Neural cell (in vitro differentiated cells): ENCODE data around the gene HS1BP3. TPM values are rescaled to one million over a fixed set of nuclear protein-coding genes. Genes with fewer than 3 reads are reported as not detected.
A peak's percentile ranks its signal among the peaks of the same experiment; 100 is the strongest.

ENCODE experiments used
- H2AFZ ChIP-seq: fragments of 200-600, 300-800 bp; sonication (generic), shearing (Covaris generic); 2 replicates; pipeline ENCODE4 v1.6.0; 2014; ENCODE audit warnings: low read depth, mild to moderate bottlenecking, antibody characterized with exemption, low read length, moderate library complexity
- H3F3A ChIP-seq: fragments of 200-600 bp; shearing (Covaris generic); 2 replicates; pipeline ENCODE4 v1.6.1; 2016; ENCODE audit warnings: mild to moderate bottlenecking, moderate library complexity, mixed read lengths, antibody characterized with exemption, low read length; ENCODE audit not compliant: insufficient read depth, poor library complexity, severe bottlenecking
- H3K27ac ChIP-seq: fragments of 200-600, 300-800 bp; sonication (generic), shearing (Covaris generic); 2 replicates; pipeline ENCODE4 v1.5.1; 2014; ENCODE audit warnings: mild to moderate bottlenecking, low read length, moderate library complexity
- H3K27me3 ChIP-seq: fragments of 300-800, 200-600 bp; sonication (generic), shearing (Covaris generic); 2 replicates; pipeline ENCODE4 v1.6.0; 2014; ENCODE audit warnings: mild to moderate bottlenecking, low read depth, low read length, moderate library complexity; ENCODE audit not compliant: insufficient read depth
- H3K36me3 ChIP-seq: fragments of 300-800, 200-600 bp; sonication (generic), shearing (Covaris generic); 2 replicates; pipeline ENCODE4 v1.5.1; 2014; ENCODE audit warnings: mild to moderate bottlenecking, antibody characterized with exemption, low read length, moderate library complexity; ENCODE audit not compliant: insufficient read depth
- H3K4me2 ChIP-seq: fragments of 300-800, 200-600 bp; sonication (generic), shearing (Covaris generic); 2 replicates; pipeline ENCODE4 v1.6.0; 2014; ENCODE audit warnings: mild to moderate bottlenecking, low read length
- H3K4me3 ChIP-seq: fragments of 300-800, 200-600 bp; sonication (generic), shearing (Covaris generic); 2 replicates; pipeline ENCODE4 v1.5.1; 2014; ENCODE audit warnings: mild to moderate bottlenecking, low read length, moderate library complexity
- H3K79me2 ChIP-seq: fragments of 200-600 bp; shearing (Covaris generic); replicated peaks from 2 replicates; pipeline ENCODE4 v1.6.0; 2014; ENCODE audit warnings: mild to moderate bottlenecking, low read length, moderate library complexity; ENCODE audit not compliant: insufficient read depth
- H3K9ac ChIP-seq: fragments of 300-800, 200-600 bp; sonication (generic), shearing (Covaris generic); 2 replicates; pipeline ENCODE4 v1.6.1; 2016; ENCODE audit warnings: mild to moderate bottlenecking, low read length, mixed read lengths
- H3K9me2 ChIP-seq: fragments of 200-600 bp; shearing (Covaris generic); 2 replicates; pipeline ENCODE4 v1.6.1; 2016; ENCODE audit warnings: mild to moderate bottlenecking, low read length, mixed read lengths; ENCODE audit not compliant: insufficient read depth
- H3K9me3 ChIP-seq: fragments of 200-600, 300-800 bp; sonication (generic), shearing (Covaris generic); 2 replicates; pipeline ENCODE4 v1.6.1; 2016; ENCODE audit warnings: mild to moderate bottlenecking, mixed run types, low read length, moderate library complexity, mixed read lengths
- H4K20me1 ChIP-seq: fragments of 200-600 bp; shearing (Covaris generic); 2 replicates; pipeline ENCODE4 v1.6.1; 2016; ENCODE audit warnings: mild to moderate bottlenecking, mixed run types; ENCODE audit not compliant: insufficient read depth
- EP300 ChIP-seq: fragments of 450-650 bp; conservative IDR thresholded peaks from 2 replicates; pipeline ENCODE4 v1.6.1; 2014; ENCODE audit warnings: antibody characterized with exemption, mild to moderate bottlenecking, moderate library complexity; ENCODE audit not compliant: poor library complexity, severe bottlenecking
- EZH2 ChIP-seq: fragments of 200-600, 300-800 bp; shearing (Covaris generic), sonication (generic); IDR thresholded peaks from 2 replicates; pipeline ENCODE4 v1.6.1; 2014; ENCODE audit warnings: antibody characterized with exemption, low read length, borderline replicate concordance, mild to moderate bottlenecking; ENCODE audit not compliant: insufficient read depth, poor library complexity, severe bottlenecking
- MXI1 ChIP-seq: fragments of 450-650 bp; conservative IDR thresholded peaks from 2 replicates; pipeline ENCODE4 v1.6.1; 2014; ENCODE audit warnings: antibody characterized with exemption, mild to moderate bottlenecking; ENCODE audit not compliant: poor library complexity, severe bottlenecking
- POLR2AphosphoS5 ChIP-seq: IDR thresholded peaks from 2 replicates; pipeline ENCODE4 v1.6.1; 2012
- RAD21 ChIP-seq: fragments of 450-650 bp; conservative IDR thresholded peaks from 2 replicates; pipeline ENCODE4 v1.6.1; 2014; ENCODE audit warnings: antibody characterized with exemption, mild to moderate bottlenecking, moderate library complexity
- SMC3 ChIP-seq: fragments of 450-650 bp; conservative IDR thresholded peaks from 2 replicates; pipeline ENCODE4 v1.6.1; 2014; ENCODE audit warnings: antibody characterized with exemption, mild to moderate bottlenecking, moderate library complexity; ENCODE audit not compliant: poor library complexity
- TAF1 ChIP-seq: IDR thresholded peaks from 2 replicates; pipeline ENCODE4 v1.6.1; 2012; ENCODE audit warnings: low read depth
- polyA plus RNA-seq: library from polyadenylated mRNA; depleted of rRNA; stranded (reverse); fragments of >200 nt; gene quantifications from 2 replicates; pipeline ENCODE4 v1.2.3, GENCODE V29; 2014
- TF ChIP-seq, protein P1 (sequence below): IDR thresholded peaks from 2 replicates; pipeline ENCODE4 v1.6.1; 2012; ENCODE audit warnings: borderline replicate concordance
- TF ChIP-seq, protein P2 (sequence below): fragments of 450-650 bp; IDR thresholded peaks from 2 replicates; pipeline ENCODE4 v1.5.1; 2014; ENCODE audit warnings: antibody characterized with exemption, mild to moderate bottlenecking, moderate library complexity; ENCODE audit not compliant: poor library complexity, severe bottlenecking

Gene HS1BP3
- polyA plus RNA-seq, 1 donor from 2014 or later: 8.9 TPM

DNA sequence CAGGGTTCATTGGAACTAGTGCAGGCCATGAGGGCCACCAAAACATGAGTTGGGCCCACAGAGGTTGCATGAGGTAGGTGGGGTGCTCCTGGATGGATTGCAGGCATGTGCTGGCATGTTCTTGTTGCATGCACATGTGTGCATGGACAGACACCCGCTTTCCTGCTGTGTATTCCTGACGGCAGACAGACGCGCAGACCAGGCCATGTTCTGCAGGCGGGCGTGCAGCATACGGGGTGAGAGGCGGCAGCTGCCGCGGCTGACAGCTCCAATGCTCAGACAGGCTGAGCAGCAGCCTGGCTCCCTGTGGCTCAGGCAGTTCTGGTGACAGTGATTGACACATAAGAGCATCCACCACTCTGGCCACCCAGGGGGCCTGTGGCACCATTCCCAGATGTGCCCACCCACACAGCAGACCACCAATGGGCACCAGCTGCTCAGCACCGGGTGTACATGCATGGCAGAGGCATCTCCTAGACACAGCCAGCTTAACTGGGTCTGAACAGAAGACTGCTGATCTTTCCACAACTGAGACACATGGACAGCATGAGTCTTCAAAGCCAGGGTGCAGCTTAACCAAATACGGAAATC, 21.2 kb downstream of the HS1BP3 start:
- H3K27ac ChIP-seq: peak overlapping the region; percentile 62
- peak overlapping the region; percentile 48 for H3K9ac ChIP-seq

DNA sequence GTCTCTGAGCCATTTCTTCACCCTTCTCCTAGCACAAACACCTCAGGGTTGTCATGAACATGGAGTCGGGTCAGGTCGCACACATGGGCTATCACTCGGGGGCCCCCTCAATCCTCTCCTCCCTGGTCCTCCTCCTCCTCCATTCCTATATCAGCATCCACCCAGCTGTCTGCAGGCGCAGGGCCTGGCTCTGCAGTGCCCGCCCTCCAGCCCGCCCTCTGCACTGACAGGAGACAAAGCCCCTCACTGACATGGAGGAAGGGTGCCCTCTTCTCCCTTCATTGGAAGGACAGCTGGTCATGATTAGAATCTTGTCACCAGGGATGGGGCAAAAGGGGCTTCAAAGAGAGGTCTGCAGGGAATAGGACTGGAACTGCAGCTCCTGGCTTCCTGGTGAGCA, 21.7 kb downstream of the HS1BP3 start:
- Histone ChIP-seq H3K9ac (peak overlapping the region; percentile 48), H3K4me3 (peak overlapping the region; percentile 29), H3K36me3 (no peaks in the 10 kb centered on the region), H4K20me1 (no peaks in the 10 kb centered on the region), H3K27me3 (no peaks in the 10 kb centered on the region), H3K4me2 (no peak overlapping the region), H3K79me2 (no peaks in the 10 kb centered on the region), H3K9me2 (no peaks in the 10 kb centered on the region), H2AFZ (no peak overlapping the region), H3K9me3 (no peaks in the 10 kb centered on the region), H3K27ac (peak overlapping the region; percentile 62), H3F3A (no peaks in the 10 kb centered on the region)
- TF ChIP-seq, protein P1, sequence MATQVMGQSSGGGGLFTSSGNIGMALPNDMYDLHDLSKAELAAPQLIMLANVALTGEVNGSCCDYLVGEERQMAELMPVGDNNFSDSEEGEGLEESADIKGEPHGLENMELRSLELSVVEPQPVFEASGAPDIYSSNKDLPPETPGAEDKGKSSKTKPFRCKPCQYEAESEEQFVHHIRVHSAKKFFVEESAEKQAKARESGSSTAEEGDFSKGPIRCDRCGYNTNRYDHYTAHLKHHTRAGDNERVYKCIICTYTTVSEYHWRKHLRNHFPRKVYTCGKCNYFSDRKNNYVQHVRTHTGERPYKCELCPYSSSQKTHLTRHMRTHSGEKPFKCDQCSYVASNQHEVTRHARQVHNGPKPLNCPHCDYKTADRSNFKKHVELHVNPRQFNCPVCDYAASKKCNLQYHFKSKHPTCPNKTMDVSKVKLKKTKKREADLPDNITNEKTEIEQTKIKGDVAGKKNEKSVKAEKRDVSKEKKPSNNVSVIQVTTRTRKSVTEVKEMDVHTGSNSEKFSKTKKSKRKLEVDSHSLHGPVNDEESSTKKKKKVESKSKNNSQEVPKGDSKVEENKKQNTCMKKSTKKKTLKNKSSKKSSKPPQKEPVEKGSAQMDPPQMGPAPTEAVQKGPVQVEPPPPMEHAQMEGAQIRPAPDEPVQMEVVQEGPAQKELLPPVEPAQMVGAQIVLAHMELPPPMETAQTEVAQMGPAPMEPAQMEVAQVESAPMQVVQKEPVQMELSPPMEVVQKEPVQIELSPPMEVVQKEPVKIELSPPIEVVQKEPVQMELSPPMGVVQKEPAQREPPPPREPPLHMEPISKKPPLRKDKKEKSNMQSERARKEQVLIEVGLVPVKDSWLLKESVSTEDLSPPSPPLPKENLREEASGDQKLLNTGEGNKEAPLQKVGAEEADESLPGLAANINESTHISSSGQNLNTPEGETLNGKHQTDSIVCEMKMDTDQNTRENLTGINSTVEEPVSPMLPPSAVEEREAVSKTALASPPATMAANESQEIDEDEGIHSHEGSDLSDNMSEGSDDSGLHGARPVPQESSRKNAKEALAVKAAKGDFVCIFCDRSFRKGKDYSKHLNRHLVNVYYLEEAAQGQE: no peak
- TF ChIP-seq RAD21 (no peak), MXI1 (no peak), EP300 (no peak), POLR2AphosphoS5 (no peak), TAF1 (no peak), SMC3 (no peak), EZH2 (no peak)
- TF ChIP-seq, protein P2, sequence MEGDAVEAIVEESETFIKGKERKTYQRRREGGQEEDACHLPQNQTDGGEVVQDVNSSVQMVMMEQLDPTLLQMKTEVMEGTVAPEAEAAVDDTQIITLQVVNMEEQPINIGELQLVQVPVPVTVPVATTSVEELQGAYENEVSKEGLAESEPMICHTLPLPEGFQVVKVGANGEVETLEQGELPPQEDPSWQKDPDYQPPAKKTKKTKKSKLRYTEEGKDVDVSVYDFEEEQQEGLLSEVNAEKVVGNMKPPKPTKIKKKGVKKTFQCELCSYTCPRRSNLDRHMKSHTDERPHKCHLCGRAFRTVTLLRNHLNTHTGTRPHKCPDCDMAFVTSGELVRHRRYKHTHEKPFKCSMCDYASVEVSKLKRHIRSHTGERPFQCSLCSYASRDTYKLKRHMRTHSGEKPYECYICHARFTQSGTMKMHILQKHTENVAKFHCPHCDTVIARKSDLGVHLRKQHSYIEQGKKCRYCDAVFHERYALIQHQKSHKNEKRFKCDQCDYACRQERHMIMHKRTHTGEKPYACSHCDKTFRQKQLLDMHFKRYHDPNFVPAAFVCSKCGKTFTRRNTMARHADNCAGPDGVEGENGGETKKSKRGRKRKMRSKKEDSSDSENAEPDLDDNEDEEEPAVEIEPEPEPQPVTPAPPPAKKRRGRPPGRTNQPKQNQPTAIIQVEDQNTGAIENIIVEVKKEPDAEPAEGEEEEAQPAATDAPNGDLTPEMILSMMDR: no peak

More for the DNA sequence above, 21.2 kb downstream of the HS1BP3 start:
- no peaks in the 10 kb centered on the region for H3K9me2 ChIP-seq
- no peaks in the 10 kb centered on the region for H3K36me3 ChIP-seq
- H3K4me2 ChIP-seq: no peak overlapping the region
- H3K4me3 ChIP-seq: peak overlapping the region; percentile 29
- H2AFZ ChIP-seq: no peak overlapping the region
- no peaks in the 10 kb centered on the region for H4K20me1 ChIP-seq
- TF ChIP-seq EP300: peak; percentile 91
- peak; percentile 47 for TF ChIP-seq POLR2AphosphoS5
- TF ChIP-seq EZH2: no peak
- no peaks in the 10 kb centered on the region for H3K79me2 ChIP-seq
- H3F3A ChIP-seq: no peaks in the 10 kb centered on the region
- H3K9me3 ChIP-seq: no peaks in the 10 kb centered on the region
- H3K27me3 ChIP-seq: no peaks in the 10 kb centered on the region
